ENCODE measurements around the gene CPA4.

DNA sequence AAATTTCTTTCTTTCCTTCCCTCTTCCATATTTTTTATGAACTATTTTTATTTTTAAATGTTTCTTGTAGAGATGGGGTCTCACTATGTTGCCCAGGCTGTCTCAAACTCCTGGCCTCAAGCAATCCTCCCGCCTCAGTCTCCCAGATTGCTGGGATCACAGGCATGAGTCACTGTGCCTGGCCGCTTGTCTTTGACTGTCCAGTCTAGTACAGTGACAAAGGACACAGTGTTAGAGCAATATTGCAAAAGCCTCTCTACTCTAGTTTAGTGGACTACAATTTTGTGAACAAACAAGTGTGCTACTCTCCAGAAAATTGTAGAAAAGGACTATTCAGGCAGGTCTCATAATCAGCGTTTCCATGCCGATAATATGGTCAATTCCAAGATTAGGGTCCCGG lies 11.0 kb downstream of the CPA4 start:
- TF ChIP-seq, protein P1, sequence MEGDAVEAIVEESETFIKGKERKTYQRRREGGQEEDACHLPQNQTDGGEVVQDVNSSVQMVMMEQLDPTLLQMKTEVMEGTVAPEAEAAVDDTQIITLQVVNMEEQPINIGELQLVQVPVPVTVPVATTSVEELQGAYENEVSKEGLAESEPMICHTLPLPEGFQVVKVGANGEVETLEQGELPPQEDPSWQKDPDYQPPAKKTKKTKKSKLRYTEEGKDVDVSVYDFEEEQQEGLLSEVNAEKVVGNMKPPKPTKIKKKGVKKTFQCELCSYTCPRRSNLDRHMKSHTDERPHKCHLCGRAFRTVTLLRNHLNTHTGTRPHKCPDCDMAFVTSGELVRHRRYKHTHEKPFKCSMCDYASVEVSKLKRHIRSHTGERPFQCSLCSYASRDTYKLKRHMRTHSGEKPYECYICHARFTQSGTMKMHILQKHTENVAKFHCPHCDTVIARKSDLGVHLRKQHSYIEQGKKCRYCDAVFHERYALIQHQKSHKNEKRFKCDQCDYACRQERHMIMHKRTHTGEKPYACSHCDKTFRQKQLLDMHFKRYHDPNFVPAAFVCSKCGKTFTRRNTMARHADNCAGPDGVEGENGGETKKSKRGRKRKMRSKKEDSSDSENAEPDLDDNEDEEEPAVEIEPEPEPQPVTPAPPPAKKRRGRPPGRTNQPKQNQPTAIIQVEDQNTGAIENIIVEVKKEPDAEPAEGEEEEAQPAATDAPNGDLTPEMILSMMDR (IDR thresholded peaks at IDR 0.05), result no peak
- TF ChIP-seq POLR2AphosphoS5 (IDR thresholded peaks at IDR 0.05), result no peak

All from upper lobe of left lung (tissue), 4 donors.